ENCODE results near the gene PRKCZ.

DNA sequence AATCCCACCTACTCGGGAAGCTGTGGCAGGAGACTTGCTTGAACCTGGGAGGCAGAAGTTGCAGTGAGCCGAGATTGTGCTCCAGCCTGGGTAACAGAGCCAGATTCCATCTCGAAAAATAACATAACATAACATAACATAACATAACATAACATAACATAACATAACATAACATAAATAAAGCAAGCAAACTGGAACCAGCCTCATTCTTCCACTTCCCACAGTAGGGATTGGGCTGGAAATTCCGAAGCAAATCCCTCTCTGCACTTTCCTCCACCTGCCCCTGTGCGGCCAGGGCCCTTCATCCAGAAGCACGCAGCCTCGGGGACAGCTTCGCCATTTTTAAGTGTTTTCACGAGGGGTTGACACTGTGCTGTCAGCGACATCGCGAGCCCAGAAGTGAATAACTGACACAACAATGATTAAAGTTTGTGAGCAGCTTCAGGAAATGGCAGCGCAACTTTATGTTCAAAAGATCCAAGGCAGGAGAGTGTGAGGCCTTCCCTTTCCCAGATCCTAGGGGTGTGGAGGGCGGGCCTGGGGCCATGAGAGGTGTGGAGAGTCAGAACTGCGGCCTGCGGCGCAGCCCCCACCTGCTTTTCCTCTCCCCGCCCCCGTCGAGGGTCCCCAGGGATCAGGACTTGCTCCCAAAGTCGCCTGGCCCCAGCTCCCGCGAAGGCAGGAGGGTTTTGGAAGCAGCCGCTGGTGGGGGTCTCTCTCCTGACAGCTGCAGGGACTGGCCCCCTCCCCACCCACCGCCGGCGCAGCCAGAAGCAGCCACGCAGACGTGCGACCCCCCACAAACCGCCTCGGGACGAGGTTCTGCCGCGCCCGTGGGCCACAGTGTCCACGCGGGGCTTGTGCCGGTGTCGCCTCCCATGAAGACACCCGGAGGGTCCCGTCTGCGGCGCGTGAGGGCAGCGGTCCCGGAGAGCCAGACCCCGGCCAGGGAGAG is 31.7 kb upstream of the PRKCZ start:
- TF ChIP-seq, protein P1, sequence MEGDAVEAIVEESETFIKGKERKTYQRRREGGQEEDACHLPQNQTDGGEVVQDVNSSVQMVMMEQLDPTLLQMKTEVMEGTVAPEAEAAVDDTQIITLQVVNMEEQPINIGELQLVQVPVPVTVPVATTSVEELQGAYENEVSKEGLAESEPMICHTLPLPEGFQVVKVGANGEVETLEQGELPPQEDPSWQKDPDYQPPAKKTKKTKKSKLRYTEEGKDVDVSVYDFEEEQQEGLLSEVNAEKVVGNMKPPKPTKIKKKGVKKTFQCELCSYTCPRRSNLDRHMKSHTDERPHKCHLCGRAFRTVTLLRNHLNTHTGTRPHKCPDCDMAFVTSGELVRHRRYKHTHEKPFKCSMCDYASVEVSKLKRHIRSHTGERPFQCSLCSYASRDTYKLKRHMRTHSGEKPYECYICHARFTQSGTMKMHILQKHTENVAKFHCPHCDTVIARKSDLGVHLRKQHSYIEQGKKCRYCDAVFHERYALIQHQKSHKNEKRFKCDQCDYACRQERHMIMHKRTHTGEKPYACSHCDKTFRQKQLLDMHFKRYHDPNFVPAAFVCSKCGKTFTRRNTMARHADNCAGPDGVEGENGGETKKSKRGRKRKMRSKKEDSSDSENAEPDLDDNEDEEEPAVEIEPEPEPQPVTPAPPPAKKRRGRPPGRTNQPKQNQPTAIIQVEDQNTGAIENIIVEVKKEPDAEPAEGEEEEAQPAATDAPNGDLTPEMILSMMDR (IDR thresholded peaks at IDR 0.05), result no peak
- TF ChIP-seq ZFX (IDR thresholded peaks at IDR 0.05; ENCODE audit: borderline replicate concordance), result no peak
